K562 (cell line): ENCODE results near the gene CDH5.

ENCODE experiments used
- CBX3 ChIP-seq, 2 experiments: IDR thresholded peaks; 1 replicate in 1 of 2; 2 replicates in 1 of 2; pipeline ENCODE4 v1.6.1; 2012; ENCODE audit warnings: inconsistent platforms in 2 of 2, low read length in 2 of 2, borderline replicate concordance in 1 of 2, control low read depth in 1 of 2
- FOXM1 ChIP-seq, 2 experiments: fragments of 450-650 bp in 1 of 2; sonication (generic) in 1 of 2; formaldehyde crosslinking in 1 of 2; IDR thresholded peaks; 2 replicates each; pipeline versions ENCODE4 v1.6.1 to v1.9.0; 2017 to 2022; ENCODE audit warnings: low read depth in 2 of 2, mild to moderate bottlenecking in 2 of 2, missing genetic modification reagents in 1 of 2, moderate library complexity in 1 of 2
- JUNB ChIP-seq: fragments of 450-650 bp; formaldehyde crosslinking; conservative IDR thresholded peaks from 2 replicates; pipeline ENCODE4 v1.4.0; 2020; ENCODE audit warnings: mild to moderate bottlenecking
- MYBL2 ChIP-seq, 2 experiments: fragments of 450-650 bp in 1 of 2; sonication (generic) in 1 of 2; formaldehyde crosslinking in 1 of 2; IDR thresholded peaks; 2 replicates each; pipeline versions ENCODE4 v1.6.1 to v1.8.1; 2017 to 2022; ENCODE audit warnings: borderline replicate concordance in 1 of 2, inconsistent platforms in 1 of 2, low read depth in 1 of 2, mild to moderate bottlenecking in 1 of 2, missing genetic modification reagents in 1 of 2, moderate library complexity in 1 of 2
- NFE2 ChIP-seq: IDR thresholded peaks from 2 replicates; pipeline ENCODE4 v1.6.1; 2014; ENCODE audit warnings: antibody characterized with exemption, low read depth
- SMC3 ChIP-seq: conservative IDR thresholded peaks from 2 replicates; pipeline ENCODE4 v1.6.1; 2011; ENCODE audit warnings: low read depth, low read length, improper control_type of control experiment; ENCODE audit not compliant: insufficient read depth
- ZNF121 ChIP-seq: sonication (generic); formaldehyde crosslinking; conservative IDR thresholded peaks from 2 replicates; pipeline ENCODE4 v1.8.0; 2022; ENCODE audit warnings: missing genetic modification reagents
- ZNF134 ChIP-seq: fragments of 250-450 bp; sonication (Bioruptor Pico); conservative IDR thresholded peaks from 2 replicates; pipeline ENCODE4 v1.4.0; 2020
- TF ChIP-seq, protein P1 (sequence below): sonication (generic); formaldehyde crosslinking; IDR thresholded peaks from 2 replicates; pipeline ENCODE4 v1.8.0; 2022; ENCODE audit warnings: missing genetic modification reagents, mild to moderate bottlenecking, moderate library complexity, borderline replicate concordance
- TF ChIP-seq, protein P2 (sequence below): fragments of 450-650 bp; formaldehyde crosslinking; IDR thresholded peaks from 2 replicates; pipeline ENCODE4 v1.4.0; 2022; ENCODE audit warnings: missing genetic modification characterization
- TF ChIP-seq, protein P3 (sequence below), 3 experiments: IDR thresholded peaks in 2 of 3; conservative IDR thresholded peaks in 1 of 3; 2 replicates each; pipeline ENCODE4 v1.5.1; 2011 to 2012; ENCODE audit warnings: low read length in 3 of 3, mild to moderate bottlenecking in 3 of 3, control low read depth in 2 of 3, improper control_type of control experiment in 1 of 3, inconsistent platforms in 1 of 3, low read depth in 1 of 3, mixed read lengths in 1 of 3, moderate library complexity in 1 of 3; ENCODE audit not compliant: insufficient read depth in 2 of 3
- TF ChIP-seq, protein P4 (sequence below): IDR thresholded peaks from 2 replicates; pipeline ENCODE4 v1.6.1; 2014; ENCODE audit warnings: antibody characterized with exemption

DNA sequence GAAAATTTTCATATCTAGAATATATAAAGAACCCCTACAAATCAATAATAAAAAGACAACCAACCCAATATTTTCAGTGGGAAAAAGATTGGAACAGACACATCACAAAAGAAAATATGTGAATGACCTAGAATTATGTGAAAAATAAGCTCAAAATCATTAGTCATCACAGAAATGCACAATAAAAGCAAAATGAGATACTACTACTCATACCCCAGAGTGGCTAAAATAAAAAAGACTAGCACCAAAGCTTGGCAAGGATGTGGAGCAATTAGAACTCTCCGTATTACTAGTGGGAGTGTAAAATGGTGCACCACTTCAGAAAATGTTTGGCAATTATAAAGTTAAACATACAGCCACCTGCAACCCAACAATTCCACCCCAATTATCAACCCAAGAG lies 48.0 kb upstream of the CDH5 start:
- TF ChIP-seq, protein P1, sequence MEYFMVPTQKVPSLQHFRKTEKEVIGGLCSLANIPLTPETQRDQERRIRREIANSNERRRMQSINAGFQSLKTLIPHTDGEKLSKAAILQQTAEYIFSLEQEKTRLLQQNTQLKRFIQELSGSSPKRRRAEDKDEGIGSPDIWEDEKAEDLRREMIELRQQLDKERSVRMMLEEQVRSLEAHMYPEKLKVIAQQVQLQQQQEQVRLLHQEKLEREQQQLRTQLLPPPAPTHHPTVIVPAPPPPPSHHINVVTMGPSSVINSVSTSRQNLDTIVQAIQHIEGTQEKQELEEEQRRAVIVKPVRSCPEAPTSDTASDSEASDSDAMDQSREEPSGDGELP, result no peak
- TF ChIP-seq JUNB (CRISPR knock-in tag), result no peak
- no peak for TF ChIP-seq CBX3 (IDR thresholded peaks at IDR 0.05; ENCODE audit: borderline replicate concordance in 1 of 2, low read length in 2 of 2)
- TF ChIP-seq, protein P2, sequence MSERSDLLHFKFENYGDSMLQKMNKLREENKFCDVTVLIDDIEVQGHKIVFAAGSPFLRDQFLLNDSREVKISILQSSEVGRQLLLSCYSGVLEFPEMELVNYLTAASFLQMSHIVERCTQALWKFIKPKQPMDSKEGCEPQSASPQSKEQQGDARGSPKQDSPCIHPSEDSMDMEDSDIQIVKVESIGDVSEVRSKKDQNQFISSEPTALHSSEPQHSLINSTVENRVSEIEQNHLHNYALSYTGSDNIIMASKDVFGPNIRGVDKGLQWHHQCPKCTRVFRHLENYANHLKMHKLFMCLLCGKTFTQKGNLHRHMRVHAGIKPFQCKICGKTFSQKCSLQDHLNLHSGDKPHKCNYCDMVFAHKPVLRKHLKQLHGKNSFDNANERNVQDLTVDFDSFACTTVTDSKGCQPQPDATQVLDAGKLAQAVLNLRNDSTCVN, result no peak
- TF ChIP-seq ZNF134 (CRISPR knock-in tag), result no peak
- TF ChIP-seq, protein P3, sequence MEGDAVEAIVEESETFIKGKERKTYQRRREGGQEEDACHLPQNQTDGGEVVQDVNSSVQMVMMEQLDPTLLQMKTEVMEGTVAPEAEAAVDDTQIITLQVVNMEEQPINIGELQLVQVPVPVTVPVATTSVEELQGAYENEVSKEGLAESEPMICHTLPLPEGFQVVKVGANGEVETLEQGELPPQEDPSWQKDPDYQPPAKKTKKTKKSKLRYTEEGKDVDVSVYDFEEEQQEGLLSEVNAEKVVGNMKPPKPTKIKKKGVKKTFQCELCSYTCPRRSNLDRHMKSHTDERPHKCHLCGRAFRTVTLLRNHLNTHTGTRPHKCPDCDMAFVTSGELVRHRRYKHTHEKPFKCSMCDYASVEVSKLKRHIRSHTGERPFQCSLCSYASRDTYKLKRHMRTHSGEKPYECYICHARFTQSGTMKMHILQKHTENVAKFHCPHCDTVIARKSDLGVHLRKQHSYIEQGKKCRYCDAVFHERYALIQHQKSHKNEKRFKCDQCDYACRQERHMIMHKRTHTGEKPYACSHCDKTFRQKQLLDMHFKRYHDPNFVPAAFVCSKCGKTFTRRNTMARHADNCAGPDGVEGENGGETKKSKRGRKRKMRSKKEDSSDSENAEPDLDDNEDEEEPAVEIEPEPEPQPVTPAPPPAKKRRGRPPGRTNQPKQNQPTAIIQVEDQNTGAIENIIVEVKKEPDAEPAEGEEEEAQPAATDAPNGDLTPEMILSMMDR (IDR thresholded peaks at IDR 0.05 in 2 of 3, conservative IDR thresholded peaks at IDR 0.05 in 1 of 3; ENCODE audit: insufficient read depth in 2 of 3, low read depth in 1 of 3, low read length in 3 of 3), result no peak
- TF ChIP-seq, protein P4, sequence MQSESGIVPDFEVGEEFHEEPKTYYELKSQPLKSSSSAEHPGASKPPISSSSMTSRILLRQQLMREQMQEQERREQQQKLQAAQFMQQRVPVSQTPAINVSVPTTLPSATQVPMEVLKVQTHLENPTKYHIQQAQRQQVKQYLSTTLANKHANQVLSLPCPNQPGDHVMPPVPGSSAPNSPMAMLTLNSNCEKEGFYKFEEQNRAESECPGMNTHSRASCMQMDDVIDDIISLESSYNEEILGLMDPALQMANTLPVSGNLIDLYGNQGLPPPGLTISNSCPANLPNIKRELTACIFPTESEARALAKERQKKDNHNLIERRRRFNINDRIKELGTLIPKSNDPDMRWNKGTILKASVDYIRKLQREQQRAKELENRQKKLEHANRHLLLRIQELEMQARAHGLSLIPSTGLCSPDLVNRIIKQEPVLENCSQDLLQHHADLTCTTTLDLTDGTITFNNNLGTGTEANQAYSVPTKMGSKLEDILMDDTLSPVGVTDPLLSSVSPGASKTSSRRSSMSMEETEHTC, result no peak
- no peak for TF ChIP-seq ZNF121 (CRISPR knock-in tag)
- TF ChIP-seq NFE2, result no peak
- TF ChIP-seq FOXM1 (IDR thresholded peaks at IDR 0.05; ENCODE audit: low read depth), result no peak
- no peak for TF ChIP-seq FOXM1 (CRISPR knock-in tag; IDR thresholded peaks at IDR 0.05; ENCODE audit: low read depth)
- no peak for TF ChIP-seq MYBL2 (IDR thresholded peaks at IDR 0.05; ENCODE audit: low read depth)
- no peak for TF ChIP-seq MYBL2 (CRISPR knock-in tag; IDR thresholded peaks at IDR 0.05; ENCODE audit: borderline replicate concordance)
- TF ChIP-seq SMC3, result no peak
